NCI-H1436 treated with DMSO at 0.1 percent for 48 hours (cell line): Measurements from ENCODE around the gene LRRC31.

ENCODE experiments used
- DNase-seq: peaks from one replicate; lab custom pipeline; 2025; lab: John Stamatoyannopoulos, UW

The LRRC31 gene

DNA sequence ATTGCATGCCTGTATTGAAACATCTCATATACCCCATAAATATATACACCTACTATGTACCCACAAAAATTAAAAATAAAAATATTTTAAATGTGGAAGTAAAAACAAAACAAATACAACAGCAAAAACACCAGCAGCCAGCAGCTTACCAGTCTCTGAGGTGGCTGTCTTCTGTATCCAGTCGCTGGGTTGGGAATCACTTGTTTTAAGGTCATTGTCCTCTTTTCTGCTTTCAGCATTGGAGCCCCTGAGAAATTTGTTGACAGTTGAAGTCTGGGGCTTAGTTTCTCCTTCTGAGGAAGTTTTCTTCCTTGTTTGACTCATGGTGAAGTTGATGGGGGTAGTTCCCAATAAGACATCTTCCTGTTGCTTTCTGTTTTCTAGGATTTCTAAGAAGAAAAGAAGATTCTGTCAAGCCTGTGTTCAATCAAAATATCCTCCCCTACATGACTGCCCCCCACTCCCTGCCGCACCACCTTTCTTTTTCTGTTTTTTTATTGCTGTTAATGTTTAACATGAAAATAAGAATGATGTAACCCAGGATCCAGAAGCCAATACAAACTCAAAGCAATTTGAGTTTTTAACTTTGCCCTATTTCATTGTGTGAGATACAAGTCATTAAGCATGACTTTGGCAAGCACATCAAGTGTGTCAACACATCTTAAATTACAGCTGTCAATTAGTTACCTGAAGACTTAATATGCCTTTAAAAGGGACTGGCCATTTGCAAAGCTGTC, at the start of gene LRRC31:
Gene LRRC31, minus strand, starts transcription at position 452 of the 737 bp plus-strand sequence. Its CDS starts 128 bp downstream, at position 324.
- DNase-seq = peak; percentile 21

DNA sequence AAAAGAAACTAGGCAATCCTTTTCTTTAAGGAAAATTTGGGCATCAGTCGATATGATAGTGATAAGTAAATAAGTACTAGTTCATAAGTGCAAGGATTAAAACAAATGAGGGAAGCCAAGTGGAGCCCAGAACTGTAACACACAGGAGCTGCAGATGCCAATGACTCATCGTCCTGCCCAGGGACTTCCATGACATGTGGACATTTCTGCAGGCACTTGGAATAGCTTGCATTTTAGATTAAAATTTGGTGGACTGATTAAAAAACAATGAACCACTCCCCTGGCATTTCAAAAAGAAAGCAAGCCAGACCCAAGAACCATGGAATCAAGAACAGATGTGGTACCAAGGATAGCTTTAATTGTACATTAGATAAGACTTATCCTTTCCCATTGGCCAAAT, 44.6 kb upstream of the LRRC31 start:
- DNase-seq = no peak

DNA sequence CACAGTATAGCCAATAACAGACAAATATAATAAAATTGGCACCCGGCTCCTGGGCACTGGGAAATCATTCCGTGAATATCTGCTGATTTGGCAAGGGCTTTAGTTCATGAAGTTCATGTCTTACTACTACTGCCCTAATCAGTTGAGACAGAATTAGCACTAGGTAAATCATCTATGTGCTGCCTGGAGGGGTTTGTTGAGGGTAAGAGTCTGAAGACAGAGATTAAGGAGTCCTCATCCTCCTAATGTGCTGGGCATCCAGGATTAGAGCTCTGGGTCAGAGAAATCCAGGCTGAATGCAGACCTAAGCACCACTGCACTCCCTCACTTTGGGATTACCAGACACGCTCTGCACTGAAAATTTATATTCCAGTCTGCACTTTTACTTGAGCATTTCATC, 43.6 kb upstream of the LRRC31 start:
- DNase-seq = no peak

DNA sequence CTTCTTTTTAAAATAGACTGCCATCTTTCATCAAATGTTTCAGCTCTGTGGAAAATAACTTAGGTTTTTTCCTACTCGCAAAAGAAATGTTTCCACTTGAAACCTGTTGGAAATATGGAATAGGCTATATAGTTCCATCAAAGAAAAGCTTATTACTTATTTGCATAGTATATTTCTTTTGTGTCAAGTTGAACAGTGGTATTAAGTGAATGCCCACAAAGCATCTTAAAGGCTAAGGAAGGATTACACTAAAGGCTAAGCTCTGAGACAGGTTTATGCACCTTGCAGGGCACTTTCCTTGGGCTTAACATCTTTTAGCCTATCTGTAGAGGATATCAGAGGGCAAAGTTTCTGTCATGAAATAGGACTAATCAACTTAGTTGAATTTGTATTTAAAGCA, 41.5 kb upstream of the LRRC31 start, which contains the start of gene SAMD7:
Gene SAMD7, plus strand, starts transcription at position 301 of the 400 bp plus-strand sequence. CDS start 7,927 bp downstream, outside the sequence.
- DNase-seq = no peak

DNA sequence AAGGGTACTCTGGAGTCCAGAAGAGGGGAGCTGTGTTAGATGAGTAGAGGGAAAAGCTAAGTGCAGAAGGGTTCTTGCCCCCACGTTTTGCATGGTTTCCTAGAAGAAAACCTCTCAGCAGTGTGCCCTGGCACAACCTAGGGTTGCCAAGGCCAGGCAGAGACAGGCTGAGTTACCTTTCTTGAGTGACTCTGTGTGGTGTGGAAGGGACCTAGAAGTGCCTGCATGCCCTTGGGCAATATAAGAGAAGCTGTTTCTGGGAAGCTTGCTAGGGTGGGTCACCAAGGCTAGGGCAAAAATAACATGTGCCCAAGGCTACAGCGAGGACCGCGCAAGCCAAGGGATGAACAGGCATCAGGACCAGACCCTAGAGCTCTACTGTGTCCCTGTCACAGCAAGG, 38.2 kb upstream of the LRRC31 start:
- DNase-seq = no peak

DNA sequence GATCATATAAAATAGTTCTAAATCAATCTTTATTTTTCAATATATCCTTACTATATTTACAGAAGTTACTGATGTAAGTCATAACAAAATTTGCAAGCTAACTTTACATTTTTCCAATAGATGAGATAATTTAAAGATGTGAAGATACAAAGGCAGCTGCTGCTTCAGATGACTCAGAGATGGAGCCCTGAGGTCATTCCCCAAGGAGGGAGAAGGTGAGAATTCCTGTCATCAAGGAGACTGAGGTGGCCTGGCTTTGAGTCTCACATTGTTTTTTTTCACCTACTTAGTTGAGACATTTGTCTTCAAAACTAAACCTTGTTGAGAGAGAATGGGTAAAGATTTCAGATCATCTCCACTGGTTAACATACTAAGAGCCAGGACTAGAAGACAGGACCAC, 37.7 kb upstream of the LRRC31 start:
- DNase-seq = no peak

DNA sequence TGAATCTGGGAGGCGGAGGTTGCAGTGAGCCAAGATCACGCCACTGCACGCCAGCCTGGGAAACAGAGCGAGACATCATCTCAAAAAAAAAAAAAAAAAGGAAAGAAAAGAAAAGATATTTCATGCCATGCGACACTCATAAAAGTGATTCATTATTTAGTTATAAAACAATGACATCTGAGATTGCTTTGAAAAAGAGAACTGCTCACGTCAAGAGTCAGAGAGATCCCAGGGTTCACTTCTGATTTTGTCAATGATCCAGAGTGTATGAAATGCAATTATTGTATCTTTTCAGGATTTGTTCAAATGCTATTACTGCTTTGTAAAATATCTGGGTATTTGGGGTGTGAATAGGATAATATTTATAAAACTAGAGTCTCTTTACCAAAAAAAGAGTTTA, 35.7 kb upstream of the LRRC31 start:
- DNase-seq = no peak

DNA sequence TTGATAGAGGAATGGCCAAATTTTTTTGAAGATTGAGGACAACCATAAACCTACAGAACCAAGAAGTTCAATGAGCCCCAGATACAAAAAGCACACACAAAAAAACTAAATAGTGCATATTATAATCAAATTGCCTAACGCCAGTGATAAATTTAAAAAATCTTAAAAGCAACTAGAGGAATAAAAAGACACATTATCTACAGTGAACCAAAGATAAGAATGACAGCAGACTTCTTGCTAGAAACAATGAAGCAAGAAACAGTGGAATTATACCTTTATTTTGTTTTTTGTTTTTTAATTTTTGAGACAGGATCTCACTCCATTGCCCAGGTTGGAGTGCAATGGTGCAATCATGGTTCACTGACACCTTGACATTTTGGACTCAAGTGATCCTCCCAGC, 31.7 kb upstream of the LRRC31 start:
- DNase-seq = no peak

DNA sequence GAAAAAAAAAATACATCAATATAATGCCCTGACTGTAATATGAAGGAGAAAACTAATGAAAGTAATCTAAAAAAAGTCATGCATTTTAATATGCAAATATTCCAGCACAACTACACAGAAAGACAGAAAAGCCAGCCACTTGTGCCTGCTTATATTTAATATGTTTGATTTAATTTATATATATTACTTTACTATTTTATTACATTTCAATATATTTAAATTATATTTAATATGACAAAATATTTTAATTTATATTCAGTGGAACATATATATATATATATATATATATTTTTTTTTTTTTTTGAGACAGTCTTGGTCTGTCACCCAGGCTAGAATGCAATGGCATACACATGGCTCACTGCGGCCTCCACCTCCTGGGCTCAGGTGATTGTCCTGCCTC, 27.5 kb upstream of the LRRC31 start:
- no peak for DNase-seq

DNA sequence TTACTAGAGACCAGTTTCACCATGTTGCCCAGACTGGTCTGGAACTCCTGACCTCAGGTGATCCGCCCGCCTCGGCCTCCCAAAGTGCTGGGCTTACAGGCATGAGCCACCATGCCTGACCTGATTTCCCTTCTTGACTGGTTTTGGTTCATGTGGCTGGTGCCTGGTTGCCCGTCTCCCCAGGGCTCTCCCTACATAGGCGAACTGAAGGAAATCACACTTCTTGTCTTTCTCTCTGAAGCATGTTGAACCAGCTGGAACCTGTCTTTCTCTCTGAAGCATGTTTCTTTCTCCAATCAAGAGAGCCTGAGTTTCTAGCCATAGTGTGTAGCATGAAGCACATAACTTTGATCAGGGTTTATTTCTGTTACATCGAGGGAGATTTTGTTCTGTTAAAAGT, 25.3 kb upstream of the LRRC31 start:
- no peak for DNase-seq

DNA sequence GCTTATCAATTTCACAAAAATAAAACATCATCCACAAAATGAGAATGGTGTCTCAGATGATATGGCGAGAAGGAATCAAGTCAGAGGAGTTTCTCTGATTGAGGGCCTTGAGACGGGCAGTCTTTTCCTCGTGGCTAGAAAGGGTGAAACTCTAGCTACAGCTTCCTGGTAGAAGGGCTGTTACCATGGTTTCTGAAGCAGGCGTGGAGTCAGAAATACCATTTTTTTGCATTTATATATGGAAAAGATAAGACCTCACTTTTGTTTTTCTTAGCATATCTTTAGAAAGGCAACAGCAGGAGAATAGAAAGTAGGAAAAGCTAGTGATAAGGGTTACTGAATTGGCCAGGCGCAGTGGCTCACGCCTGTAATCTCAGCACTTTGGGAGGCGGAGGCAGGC, 24.4 kb upstream of the LRRC31 start:
- DNase-seq = no peak

DNA sequence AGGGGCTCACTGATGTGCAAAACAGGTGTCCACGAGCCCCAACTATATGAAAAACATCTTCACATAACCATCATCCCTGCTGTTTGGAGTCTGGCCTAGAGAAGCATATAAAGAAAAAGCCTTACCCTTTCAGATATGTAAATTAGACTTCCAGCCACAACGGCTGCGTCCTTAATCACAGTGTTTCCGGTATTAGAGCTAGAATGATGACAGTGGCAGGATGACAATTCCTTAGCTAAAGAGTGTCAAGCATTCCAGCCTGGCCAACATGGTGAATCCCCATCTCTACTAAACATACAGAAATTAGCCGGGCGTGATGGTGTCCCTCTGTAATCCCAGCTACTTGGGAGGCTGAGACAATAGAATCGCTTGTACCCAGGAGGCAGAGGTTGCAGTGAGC, 22.2 kb upstream of the LRRC31 start:
- no peak for DNase-seq

DNA sequence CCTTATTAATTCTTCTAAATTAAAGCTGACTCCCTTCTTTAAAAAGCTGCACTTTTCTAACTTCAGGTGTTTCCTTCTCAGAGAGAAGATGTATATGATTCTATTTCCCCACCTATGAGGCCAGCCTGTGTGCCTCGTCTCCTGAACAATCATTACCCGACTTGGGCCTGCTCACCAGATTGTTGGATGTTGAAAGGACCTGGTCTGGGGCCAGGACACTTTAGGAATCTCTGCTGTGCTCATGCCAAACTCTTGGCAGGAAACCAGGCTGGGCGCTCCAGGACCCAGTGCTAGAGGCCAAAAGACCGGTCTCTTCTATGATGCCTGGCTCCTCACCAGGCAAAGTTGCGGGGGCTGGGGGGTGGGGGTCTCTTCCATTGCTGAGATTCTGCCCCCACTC, 16.9 kb upstream of the LRRC31 start:
- no peak for DNase-seq

DNA sequence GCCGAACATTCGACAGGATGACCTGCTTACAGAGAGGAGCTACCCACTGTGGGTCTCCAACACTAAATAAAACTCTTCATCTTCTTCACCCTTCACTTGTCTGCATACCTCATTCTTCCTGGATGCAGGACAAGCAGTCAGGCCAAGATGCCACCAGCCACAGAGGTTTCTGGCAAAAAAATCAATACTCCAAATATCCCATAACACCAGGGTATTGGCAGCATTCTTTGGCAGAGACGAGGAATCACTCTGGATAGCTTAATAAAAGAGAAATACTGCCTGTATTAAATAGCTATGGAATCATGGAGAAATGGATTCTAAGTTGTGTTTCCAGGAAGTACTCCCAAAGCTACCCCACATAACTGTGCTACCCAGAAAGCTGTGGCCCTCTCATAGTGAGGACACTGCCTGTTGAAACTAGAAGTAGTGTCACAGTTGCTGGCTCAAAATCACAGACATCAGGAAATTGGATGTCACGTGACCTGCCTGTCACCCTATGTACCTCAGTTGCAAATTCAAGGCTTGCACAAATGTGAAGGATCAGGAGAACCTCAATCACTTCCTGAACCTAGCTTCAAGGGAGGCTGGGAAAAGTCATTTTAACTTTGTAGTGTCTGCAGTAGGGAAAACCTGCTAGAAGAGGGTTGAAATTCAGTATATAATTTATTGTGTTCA, 11.0 kb upstream of the LRRC31 start:
- no peak for DNase-seq

DNA sequence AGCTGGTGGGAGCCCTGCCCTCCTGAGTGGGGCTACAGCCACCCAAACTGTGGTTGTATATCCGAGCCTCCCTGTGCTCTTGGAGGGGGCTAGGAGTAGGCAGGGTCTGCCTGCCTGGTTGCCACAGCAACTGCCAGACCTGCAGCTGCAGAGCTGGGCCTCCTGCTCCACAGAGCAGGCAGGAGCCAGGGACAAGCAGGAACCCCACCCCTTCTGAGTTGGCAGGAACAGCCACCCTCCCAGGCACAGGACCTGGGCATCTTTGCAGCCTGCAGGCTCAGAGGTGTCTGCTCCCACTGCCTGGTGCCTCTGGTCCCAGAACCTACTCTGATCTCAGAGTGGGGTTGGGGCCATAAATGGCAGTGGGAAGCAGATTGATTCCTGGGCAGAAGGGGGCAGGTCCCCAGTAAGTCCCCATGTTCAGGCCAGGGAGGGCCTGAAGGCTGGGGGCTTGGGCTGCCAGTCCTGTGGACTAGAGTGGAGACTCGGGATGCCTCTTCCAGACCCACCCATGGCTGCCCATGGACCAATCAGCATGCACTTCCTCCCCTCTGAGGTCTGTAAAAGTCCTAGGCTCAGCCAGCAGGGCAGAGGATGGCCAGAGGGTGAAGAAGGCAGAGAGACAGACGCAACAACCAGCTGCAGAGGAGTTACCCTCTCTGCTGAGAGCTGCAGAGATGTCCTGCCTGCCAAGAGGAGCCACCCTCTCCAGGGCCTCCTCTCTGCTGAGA, 10.3 kb upstream of the LRRC31 start:
- DNase-seq = no peak

DNA sequence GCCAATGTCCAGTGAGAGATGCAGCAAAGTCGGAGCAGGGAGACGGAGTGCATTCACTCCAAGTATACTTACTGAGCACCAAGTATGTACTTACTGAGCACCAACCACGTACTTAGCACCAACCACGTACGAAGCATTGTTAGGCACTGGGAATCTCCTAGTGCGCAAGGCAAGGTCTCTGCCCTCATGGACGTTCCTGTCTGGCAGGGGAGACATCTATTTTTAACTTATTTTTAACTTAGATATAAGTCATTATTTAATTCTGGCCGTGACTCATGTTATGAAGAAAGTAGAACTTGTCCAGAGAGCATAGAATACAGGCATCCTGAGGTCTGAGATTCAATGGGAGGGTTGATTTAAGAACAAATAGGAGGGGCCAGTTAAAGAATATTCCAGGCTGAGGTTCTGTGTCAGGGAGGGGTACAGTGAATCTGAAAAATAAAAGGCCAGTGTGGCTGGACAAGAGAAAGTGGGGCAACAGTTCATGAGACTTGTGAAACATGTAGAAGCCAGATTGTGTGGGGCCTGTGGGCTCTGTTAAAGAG, 9.3 kb upstream of the LRRC31 start:
- DNase-seq = no peak

DNA sequence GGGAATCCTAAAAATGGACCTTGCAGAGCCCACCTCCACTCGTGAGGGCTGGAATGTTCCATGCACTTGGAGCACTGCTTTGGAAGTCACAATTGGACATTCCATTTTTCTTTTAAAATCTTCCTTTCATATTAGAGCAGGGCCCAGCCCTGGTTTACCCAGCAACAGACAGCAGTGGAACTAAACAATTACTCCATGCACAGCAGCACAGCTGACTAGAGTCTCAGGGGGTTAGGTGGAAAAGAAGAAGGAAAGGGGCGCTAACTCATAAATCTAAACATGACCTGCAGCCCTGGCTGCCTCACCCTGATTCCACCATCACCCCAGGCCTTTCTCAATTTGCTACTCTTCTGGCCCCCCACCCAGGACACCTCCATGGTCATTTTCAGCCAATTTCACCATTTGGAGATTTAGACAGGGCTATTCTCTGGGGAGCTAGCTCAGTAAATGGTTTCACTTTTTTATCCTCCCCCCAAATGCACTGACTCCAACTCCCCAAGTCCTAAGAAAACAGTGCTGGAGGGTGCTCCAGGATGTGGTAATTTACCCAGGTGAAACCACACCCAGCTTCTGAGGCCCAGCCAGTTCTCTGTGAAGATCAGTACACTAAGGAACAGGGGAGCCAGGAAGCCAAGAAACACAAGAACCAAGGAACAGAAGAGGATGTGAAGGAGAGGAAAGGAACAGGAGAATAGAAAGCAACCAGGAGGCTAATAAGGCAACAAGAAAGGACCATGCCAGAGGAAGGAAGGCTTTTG, 1.6 kb upstream of the LRRC31 start:
- DNase-seq = no peak

DNA sequence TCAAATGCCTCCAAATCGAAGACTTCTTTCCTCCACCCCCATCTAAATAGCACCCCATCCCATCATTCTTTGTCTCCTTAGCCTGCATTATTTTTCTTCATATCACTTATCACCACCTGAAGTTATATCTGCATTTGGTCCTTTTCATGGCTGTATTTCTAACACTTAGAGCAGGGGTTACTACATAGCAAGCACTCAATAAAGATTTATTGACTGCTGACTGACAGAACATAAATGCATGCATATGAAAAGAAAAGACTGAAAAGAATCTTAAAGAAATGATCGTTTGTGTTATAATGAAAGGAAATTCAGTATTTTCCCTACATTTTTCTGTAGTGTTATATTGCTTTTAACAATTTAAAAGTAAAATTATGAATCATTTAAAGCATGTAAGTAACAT, 1.4 kb downstream of the LRRC31 start:
- DNase-seq = no peak

DNA sequence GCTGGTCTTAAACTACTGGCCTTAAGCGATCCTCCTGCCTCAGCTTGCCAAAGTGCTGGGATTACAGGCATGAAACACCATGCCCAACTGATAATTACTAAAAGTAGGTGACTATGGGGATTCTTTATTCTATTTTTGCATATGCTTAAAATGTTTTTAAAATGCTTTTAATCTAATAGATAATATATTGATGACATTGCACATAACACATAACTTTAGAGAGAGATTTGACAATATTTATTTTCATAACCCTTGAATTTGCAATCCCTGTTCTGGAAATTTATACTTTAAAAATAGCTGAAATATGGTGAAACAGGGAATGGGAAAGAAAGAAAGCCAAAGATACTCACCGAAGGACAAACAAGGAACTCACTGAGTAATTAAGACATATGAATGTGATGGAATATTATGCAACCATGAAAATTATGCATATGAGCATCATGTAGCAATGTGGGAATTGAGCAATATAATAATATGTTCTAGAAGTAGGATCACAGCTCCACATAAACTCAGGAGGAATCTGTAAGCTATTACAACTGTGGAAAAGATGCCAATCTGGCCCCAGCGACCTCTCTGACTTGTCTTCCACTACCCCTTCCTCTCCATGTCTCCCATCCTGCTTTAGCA, 2.0 kb downstream of the LRRC31 start:
- no peak for DNase-seq

DNA sequence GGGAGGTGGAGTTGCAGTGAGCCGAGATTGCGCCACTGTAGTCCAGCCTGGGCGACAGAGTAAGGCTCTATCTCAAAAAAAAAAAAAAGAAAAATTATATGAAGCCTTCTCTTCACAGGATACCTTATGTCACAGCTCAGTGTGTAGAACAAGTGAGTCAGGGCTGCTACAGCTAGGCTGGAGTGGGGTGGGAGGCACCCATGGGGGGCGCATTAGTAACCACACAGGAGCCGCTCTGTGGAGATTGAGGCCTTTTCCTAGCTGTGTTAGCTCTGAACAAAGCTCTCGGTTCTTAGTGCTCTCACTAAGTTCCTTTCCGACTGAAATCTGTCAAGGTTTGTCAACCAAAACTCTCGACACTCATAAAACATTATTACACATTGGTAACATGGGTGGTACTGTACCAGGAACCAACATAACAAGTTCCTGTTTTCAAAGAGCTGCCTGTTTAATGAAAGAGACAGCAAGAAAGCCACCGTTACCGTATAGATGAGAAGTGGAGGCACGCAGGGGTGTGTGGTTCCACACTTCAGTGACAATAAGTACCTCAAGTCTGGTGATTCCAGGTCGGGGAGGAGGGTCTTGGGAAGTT, 4.5 kb downstream of the LRRC31 start:
- DNase-seq = no peak

DNA sequence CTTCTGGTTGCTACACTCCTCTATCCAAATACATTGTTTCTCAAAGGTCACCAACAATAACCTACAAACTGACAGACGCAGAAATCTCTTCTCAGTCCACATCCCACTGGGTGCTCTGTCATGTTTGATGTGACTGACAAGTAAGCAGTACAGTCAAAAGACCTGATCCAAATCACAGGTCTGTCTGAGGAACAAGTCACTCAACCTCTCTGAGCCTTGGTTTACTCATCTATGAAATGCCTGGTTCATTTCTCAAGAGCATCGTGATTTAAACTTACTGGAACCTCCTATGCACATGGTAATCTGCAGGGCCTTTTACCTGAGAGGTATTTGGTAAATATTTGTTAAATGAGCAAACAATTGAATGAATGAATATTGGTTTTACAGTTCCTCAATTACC, 5.5 kb downstream of the LRRC31 start:
- DNase-seq = no peak
